Heart left ventricle (tissue), 13 donors: ENCODE data around the gene NFKBIL1.
"Not testable (repeated sequence)": the region's sequence is repeated elsewhere in the genome, so short reads cannot be mapped to it uniquely, and the experiment has no call there.

Experiments
- CTCF ChIP-seq, 12 donors: fragments of 200-600 bp; sonication (generic) in 4 of 12; IDR thresholded peaks; one replicate each; pipeline versions ENCODE4 v1.5.0 to v1.8.0; 2018 to 2022; ENCODE audit warnings: antibody characterized with exemption in 12 of 12, mild to moderate bottlenecking in 5 of 12
- POLR2A ChIP-seq, 2 donors: fragments of 450-650 bp; IDR thresholded peaks; one replicate each; pipeline ENCODE4 v1.6.1; 2017; ENCODE audit warnings: antibody characterized with exemption in 2 of 2, mild to moderate bottlenecking in 2 of 2, moderate library complexity in 2 of 2
- donor health status: ischemic (EF 13 %, LVEDD 7.1; RV severe dilation, severe dysfunction).
- donor health status: DM: no; HTN: yes; CAD: no.
- donor health status: DM: no; HTN: no; CAD: no.
- donor health status: ischemic (EF 25% LVEDD 6.9; RV normal size, moderate dysfunction).
- donor health status: ischemic (EF 25% LVEDD 5.7; RV mildly dilated, moderate dysfunction).
- donor health status: ischemic (EF 35%, LVEDD 5.7; RV mildly dilated, moderate dysfunction).
- donor health status: nonischemic (EF 11% LVEDD 7.7; RV severe dilation, severe dysfunction).
- donor health status: DM: yes; HTN: yes; CAD: no.
- donor health status: PGD.
- donor health status: ischemic (EF 29% LVEDD 5.4; RV normal size, mild dysfunction).
- donor health status: nonischemic (EF 23%, LVEDD 6.1; RV moderate dilation, normal function).

DNA sequence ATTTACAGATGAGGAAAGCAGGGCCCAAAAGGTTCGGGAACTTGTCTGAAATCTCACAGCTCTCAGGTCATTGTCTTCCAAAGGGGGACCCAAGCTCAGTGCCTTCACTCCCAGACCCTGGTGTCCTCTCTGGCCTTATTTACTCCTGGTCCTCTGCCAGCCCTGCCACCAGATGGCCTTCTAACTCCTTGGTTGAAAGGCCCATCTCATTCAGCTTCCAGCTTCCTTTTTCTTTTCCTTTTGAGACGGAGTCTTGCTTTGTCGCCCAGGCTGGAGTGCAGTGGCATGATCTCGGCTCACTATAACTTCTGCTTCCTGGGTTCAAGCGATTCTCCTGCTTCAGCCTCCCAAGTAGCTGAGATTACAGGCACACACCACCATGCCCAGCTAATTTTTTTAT, 4.0 kb downstream of the NFKBIL1 start:
- peak in 11 of 12 donors; percentile 16 to 61 (median 49) for TF ChIP-seq CTCF (IDR thresholded peaks at IDR 0.05)
- TF ChIP-seq POLR2A (IDR thresholded peaks at IDR 0.05), result not testable (repeated sequence)
